HG02884 (cell line): ENCODE data around the gene MTOR.
"Not testable (repeated sequence)": the region's sequence is repeated elsewhere in the genome, so short reads cannot be mapped to it uniquely, and the experiment has no call there.

ENCODE experiments used
- ATAC-seq: cut with Tn5 transposase; IDR thresholded peaks from one replicate; pipeline ENCODE4 v1.9.1; 2021; ENCODE audit warnings: mild to moderate bottlenecking, moderate library complexity; ENCODE audit not compliant: unreplicated experiment

The MTOR gene

GRCh38 chr1:11262171-11263049 is at the start of gene MTOR:
MTOR (minus strand) TSS chr1:11262551; CDS start chr1:11259409, 3,142 bp downstream.
- ATAC-seq, result peak; percentile 96

GRCh38 chr1:11309385-11309784 is 47.0 kb upstream of the MTOR start:
- ATAC-seq, result no peak

DNA sequence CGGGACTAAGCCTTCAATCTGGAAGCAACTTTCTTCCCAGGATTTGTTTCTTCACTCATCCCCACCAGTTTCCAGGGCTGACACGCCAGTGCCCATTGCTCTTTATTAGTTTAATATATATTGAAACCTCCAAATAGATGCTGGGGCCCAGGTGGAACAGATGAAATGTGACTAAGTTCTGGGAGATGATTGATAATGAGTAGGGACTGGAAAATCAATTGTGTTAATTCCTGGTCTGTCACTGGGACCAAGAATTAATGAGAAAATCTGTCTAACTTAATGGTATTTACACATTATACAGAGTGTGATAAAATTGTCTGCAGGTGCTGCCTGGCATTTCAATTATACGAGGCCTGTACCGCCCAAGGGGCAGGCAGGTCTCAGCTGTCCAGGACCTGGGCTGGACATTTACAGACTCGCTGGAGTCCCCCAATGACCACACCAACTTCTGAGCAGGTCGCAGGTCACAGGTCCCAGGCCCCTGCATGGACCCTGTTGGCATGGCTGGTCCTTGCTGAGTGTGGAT is 46.4 kb upstream of the MTOR start:
- ATAC-seq, result no peak

DNA sequence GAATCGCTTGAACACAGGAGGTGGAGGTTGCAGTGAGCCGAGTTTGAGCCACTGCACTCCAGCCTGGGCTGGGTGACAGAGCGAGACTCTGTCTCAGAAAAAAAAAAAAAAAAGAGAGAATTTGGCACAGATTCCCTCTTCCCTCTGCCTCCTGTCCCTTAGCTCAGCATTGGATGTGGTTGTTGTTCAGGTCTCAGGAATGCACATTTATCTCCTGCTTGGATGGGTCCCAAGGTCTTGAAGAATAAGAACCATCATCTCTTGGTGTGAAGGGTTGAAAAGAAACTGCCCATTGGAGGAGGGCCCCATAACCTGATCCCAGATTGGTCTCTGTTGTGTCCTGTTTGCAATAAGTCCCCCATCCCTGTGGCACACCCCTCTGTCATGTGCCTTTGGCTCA is 45.5 kb upstream of the MTOR start:
- ATAC-seq, result no peak

DNA sequence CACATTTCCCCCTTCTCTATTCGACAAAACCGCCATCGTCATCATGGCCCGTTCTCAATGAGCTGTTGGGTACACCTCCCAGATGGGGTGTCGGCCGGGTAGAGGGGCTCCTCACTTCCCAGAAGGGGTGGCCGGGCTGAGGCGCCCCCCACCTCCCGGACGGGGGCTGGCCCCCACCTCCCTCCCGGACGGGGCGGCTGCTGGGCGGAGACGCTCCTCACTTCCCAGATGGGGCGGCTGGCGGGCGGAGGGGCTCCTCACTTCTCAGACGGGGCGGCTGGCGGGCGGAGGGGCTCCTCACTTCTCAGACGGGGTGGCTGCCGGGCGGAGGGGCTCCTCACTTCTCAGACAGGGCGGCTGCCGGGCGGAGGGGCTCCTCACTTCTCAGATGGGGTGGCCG is 43.2 kb upstream of the MTOR start:
- not testable (repeated sequence) for ATAC-seq

GRCh38 chr1:11302366-11302765 is 40.0 kb upstream of the MTOR start:
- no peak for ATAC-seq

- ATAC-seq, result no peak
These were observed 39.2 kb upstream of the MTOR start for GRCh38 chr1:11301601-11302000.

GRCh38 chr1:11299225-11299574 is 36.8 kb upstream of the MTOR start:
- no peak for ATAC-seq

DNA sequence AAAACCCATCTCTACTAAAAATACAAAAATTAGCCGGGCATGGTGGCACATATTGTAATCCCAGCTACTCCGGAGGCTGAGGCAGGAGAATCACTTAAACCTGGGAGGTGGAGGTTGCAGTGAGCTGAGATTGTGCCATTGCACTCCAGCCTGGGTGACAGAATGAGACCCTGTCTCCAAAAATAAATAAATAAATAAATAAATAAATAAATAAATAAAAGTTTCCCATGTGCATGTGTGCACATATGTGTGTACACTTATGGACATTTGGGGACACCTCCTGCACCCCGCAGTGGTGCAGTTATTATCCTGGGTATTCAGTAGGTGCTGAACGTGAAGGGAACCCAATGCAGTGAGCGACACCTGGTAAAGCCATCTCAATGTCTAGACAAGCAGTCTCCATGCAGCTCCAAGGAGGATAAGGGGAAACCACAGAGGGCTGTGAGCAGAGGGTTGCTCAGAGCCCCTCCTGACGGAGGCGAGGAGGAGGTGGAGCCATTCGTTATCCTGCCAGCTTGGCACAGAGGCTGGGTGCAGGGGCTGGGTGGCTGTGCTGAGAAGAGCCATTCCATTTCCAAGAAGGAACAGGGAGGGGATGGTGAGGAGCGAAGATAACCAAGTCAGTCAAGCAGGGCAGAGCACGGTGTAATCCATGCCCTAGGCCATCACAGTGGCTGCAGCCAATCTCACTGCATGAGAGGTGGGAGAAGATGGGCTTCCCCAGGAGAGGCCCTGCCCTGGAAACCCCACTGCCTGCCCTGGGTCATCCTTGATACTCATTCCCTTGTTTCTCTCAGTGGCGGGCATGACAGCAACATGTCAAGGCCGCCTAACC is 36.3 kb upstream of the MTOR start:
- no peak for ATAC-seq

DNA sequence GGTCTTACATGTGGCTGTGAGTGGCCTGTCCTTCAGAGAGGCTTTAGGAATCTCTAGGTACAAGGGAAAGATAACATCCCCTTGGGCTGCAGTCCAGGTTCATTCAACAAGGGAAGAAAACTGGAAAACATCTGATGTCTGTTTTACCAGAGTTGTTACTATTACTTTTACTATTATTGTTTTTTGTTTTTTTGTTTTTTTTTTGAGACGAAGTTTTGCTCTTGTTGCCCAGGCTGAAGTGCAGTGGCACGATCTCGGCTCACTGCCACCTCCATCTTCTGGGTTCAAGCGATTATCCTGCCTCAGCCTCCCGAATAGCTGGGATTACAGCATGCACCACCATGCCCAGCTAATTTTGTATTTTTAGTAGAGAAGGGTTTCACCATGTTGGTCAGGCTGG is 35.4 kb upstream of the MTOR start:
- ATAC-seq, result not testable (repeated sequence)

DNA sequence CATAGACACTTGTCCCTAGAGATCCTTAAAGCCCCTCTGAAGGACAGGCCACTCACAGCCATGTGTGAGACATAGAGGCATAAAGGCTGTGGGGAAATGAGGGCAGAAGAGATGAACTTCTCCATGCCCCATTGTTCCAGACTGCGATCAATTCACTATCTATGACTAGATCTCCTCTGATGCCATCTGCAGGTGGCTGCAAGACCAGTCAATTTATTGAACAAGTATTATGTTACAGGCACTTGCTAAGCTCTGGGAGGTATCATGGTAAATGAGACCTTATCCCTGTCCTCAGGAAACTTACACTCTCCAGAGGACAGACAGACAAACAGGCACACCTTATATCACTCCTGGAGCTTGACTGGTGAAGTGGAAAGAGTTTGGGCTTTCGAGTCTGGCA is 33.6 kb upstream of the MTOR start:
- no peak for ATAC-seq

DNA sequence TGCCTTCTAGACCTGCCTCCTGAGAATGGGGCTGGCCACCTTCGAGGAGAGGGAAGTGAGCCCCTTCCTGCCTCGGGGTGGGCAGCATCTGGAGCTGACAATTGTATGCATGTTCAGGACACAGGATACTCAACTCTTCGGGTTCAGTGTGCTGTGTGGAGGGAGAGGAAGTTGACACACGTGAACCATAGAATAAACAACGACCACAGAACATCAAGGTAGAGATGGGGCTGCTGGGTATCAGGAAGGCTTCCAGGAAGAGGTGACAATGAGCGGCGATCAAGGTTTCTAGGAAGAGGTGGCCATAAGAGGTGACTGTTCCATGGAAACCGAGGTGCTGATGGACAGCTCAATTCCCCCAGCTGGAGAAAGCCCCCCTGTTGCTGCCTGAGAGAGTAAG is 32.6 kb upstream of the MTOR start:
- no peak for ATAC-seq

GRCh38 chr1:11293856-11294255 is 31.5 kb upstream of the MTOR start:
- ATAC-seq, result no peak

DNA sequence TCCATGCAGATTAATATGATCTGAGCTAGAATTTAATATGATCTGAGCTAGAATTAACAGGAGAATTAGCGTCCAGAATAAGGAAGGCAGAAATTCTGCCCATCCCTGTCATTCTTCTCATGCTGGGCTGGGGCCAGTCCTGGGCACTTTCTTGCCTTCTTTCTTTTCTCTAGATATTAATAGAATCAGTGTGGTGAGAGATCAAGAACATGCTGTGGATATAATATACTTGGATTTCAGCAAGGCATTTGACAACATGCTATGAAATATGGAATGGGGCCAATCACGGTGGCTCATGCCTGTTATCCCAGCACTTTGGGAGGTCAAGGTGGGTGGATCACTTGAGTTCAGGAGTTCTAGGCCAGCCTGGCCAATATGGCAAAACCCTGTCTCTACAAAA is 28.7 kb upstream of the MTOR start:
- ATAC-seq, result no peak

DNA sequence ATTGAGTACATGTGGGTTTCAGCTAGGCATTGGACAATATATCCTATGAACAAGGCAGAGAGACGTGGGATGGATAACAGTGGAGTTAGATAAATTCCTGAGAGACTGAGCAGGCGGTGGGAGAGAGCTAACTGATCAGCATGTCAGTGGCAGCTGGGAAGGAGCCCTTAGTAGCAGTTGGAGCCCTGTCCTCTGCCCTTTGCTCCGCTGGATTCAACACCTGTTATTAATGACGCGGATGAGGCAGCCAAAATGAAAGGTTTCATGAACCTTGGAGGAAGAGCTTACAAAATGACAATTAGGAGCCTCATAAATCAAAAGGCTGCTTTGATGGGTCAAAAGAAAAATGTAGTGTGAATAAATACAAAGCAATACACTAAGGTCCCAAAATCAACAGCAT is 26.7 kb upstream of the MTOR start:
- ATAC-seq, result no peak

- ATAC-seq, result no peak
These were observed 24.5 kb upstream of the MTOR start for GRCh38 chr1:11286735-11287410.

DNA sequence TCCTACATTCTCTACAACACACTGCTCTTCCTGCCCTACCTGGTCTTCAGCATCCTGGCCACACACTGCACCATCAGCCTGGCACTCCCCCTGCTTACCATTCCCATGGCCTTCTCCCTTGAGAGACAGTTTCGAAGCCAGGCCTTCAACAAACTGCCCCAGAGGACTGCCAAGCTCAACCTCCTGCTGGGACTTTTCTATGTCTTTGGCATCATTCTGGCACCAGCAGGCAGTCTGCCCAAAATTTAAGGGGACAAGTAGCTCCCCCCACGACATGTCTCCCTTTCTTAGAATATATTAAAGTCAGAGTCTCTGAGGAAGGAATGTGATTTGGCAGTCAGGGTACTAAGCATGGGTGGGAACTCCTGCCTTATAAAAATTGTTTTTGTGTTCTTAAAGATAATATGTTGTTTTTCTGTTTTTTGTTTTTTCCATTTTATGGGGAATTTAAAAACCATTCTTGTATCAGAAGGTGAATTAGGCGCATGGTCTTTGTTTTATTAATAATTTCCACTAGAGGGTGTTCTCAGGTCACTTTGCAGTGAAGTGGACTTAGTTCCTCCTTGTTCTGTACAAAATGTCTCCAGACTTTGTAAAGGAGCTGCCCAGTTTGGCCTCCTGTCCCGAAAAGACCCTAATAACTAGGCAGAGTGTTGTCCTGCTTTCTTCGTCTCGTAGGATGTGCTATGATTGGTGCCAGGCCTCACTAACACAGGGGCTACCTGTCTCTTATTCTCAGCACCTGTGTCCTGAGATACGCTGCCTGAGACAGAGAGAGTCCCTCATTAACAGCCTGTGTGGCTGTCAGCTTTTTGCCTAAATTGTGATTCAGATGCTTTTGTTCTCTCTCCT is 23.8 kb upstream of the MTOR start:
- no peak for ATAC-seq

- no peak for ATAC-seq
These were observed 22.4 kb upstream of the MTOR start for GRCh38 chr1:11284784-11285183.

- no peak for ATAC-seq
These were observed 20.8 kb upstream of the MTOR start for GRCh38 chr1:11283151-11283550.
